ENCODE data around the gene NPSR1. TPM values are rescaled to one million over a fixed set of nuclear protein-coding genes. Genes with fewer than 3 reads are reported as not detected.

Gene NPSR1
- total RNA-seq, 2 donors from 2014 or later: not detected

- Histone ChIP-seq H3K27ac (no peak overlapping the region), H3K36me3 (no peaks in the 10 kb centered on the region), H3K4me3 (no peak overlapping the region), H3K27me3 (replicated peaks; ENCODE audit: insufficient read depth) (no peaks in the 10 kb centered on the region), H3K4me1 (replicated peaks) (no peaks in the 10 kb centered on the region), H3K9me3 (no peaks in the 10 kb centered on the region)
- 68% methylated on average over 4 of the region's 4 CpGs for WGBS
- TF ChIP-seq POLR2A (IDR thresholded peaks at IDR 0.05) (no peak), POLR2AphosphoS5 (IDR thresholded peaks at IDR 0.05) (no peak), CTCF (IDR thresholded peaks at IDR 0.05) (no peak)
- DNase-seq (ENCODE audit: low spot score): no peak
- intact Hi-C loops (cut with DNase I): no loop called here
Measured at GRCh38 chr7:34845666-34846361, 187.8 kb downstream of the NPSR1 start.

GRCh38 chr7:34846976-34847375 lies 189.0 kb downstream of the NPSR1 start:
- TF ChIP-seq POLR2AphosphoS5 (IDR thresholded peaks at IDR 0.05) (no peak), POLR2A (IDR thresholded peaks at IDR 0.05) (no peak), CTCF (IDR thresholded peaks at IDR 0.05) (no peak)
- Histone ChIP-seq H3K27ac (no peak overlapping the region), H3K4me3 (no peak overlapping the region), H3K9me3 (no peaks in the 10 kb centered on the region), H3K4me1 (replicated peaks) (no peaks in the 10 kb centered on the region), H3K27me3 (replicated peaks; ENCODE audit: insufficient read depth) (no peaks in the 10 kb centered on the region), H3K36me3 (no peaks in the 10 kb centered on the region)
- WGBS: 83% methylated on average over 5 of the region's 5 CpGs
- DNase-seq (ENCODE audit: low spot score): no peak
- intact Hi-C loops (cut with DNase I): no loop called here

- Histone ChIP-seq H3K27ac (no peak overlapping the region), H3K4me1 (replicated peaks) (no peaks in the 10 kb centered on the region), H3K4me3 (no peak overlapping the region), H3K36me3 (no peaks in the 10 kb centered on the region), H3K9me3 (no peaks in the 10 kb centered on the region), H3K27me3 (replicated peaks; ENCODE audit: insufficient read depth) (no peaks in the 10 kb centered on the region)
- WGBS: 91% methylated on average over 1 of the region's 1 CpG
- no peak for TF ChIP-seq CTCF (IDR thresholded peaks at IDR 0.05)
- TF ChIP-seq POLR2AphosphoS5 (IDR thresholded peaks at IDR 0.05): no peak
- TF ChIP-seq POLR2A (IDR thresholded peaks at IDR 0.05): no peak
- no peak for DNase-seq (ENCODE audit: low spot score)
- intact Hi-C loops (cut with DNase I): no loop called here
Measured at GRCh38 chr7:34848670-34849069, 190.7 kb downstream of the NPSR1 start.

GRCh38 chr7:34849163-34849960 lies 191.3 kb downstream of the NPSR1 start:
- H3K27me3 ChIP-seq (replicated peaks; ENCODE audit: insufficient read depth): no peaks in the 10 kb centered on the region
- no peaks in the 10 kb centered on the region for H3K36me3 ChIP-seq
- intact Hi-C loops (cut with DNase I): no loop called here
- H3K4me1 ChIP-seq (replicated peaks): no peaks in the 10 kb centered on the region
- H3K9me3 ChIP-seq: no peaks in the 10 kb centered on the region
- no peak overlapping the region for H3K4me3 ChIP-seq
- DNase-seq (ENCODE audit: low spot score): no peak
- no peak overlapping the region for H3K27ac ChIP-seq
- WGBS: 67% methylated on average over 9 of the region's 9 CpGs
- no peak for TF ChIP-seq POLR2A (IDR thresholded peaks at IDR 0.05)
- no peak for TF ChIP-seq POLR2AphosphoS5 (IDR thresholded peaks at IDR 0.05)
- TF ChIP-seq CTCF (IDR thresholded peaks at IDR 0.05): no peak

All from prostate gland (tissue), 2 donors.